Panc1 (cell line): ENCODE results near the gene PCLO. TPM values are rescaled to one million over a fixed set of nuclear protein-coding genes. Genes with fewer than 3 reads are reported as not detected.
"Not testable (repeated sequence)": the region's sequence is repeated elsewhere in the genome, so short reads cannot be mapped to it uniquely, and the experiment has no call there.

Experiments used
- ATAC-seq: fragments of 200-7000 bp; cut with Tn5 transposase; 2 replicates; pipeline ENCODE4 v1.9.1; 2020; ENCODE audit warnings: mild to moderate bottlenecking, moderate library complexity
- BruUV-seq: library from RNA; stranded (reverse); fragments of 400-500 nt; replicated peaks from 2 replicates; lab custom pipeline; 2021; lab: Mats Ljungman, UMichigan
- CTCF ChIA-PET: fragments of 300-600 bp; sonication (Branson Sonifier 250); formaldehyde crosslinking; loops from one replicate; lab custom pipeline; 2022; ENCODE audit warnings: antibody characterized with exemption; lab: Charles Lee
- POLR2A ChIA-PET: fragments of 300-600 bp; sonication (Branson Sonifier 250); formaldehyde crosslinking; loops from one replicate; lab custom pipeline; 2022; ENCODE audit warnings: antibody characterized with exemption; lab: Charles Lee
- DNase-seq: peaks from one replicate; pipeline ENCODE4 v3.0.0-alpha.2; 2010; ENCODE audit warnings: low read depth, low spot score
- H3K27ac ChIP-seq: 2 replicates; pipeline ENCODE4 v1.5.1; 2011; ENCODE audit warnings: mild to moderate bottlenecking, low read length, inconsistent platforms
- H3K27me3 ChIP-seq: fragments of 200-500 bp; sonication (Bioruptor generic); 2 replicates; pipeline ENCODE4 v1.6.0; 2014; ENCODE audit warnings: low read length, inconsistent platforms; ENCODE audit not compliant: control insufficient read depth, insufficient read depth
- H3K36me3 ChIP-seq: fragments of 200-500 bp; sonication (Bioruptor generic); 2 replicates; pipeline ENCODE4 v1.5.1; 2014; ENCODE audit warnings: inconsistent platforms, mild to moderate bottlenecking, low read length, moderate library complexity; ENCODE audit not compliant: control insufficient read depth, insufficient read depth
- H3K4me1 ChIP-seq: 2 replicates; pipeline ENCODE4 v1.5.1; 2011; ENCODE audit warnings: inconsistent platforms, mild to moderate bottlenecking, low read length, moderate library complexity; ENCODE audit not compliant: control insufficient read depth, insufficient read depth
- H3K4me3 ChIP-seq, 2 experiments: 2 replicates each; pipeline ENCODE4 v1.5.1; 2011 to 2012; ENCODE audit warnings: low read depth in 2 of 2, low read length in 2 of 2, mild to moderate bottlenecking in 2 of 2, inconsistent platforms in 1 of 2, moderate library complexity in 1 of 2
- H3K9me3 ChIP-seq: fragments of 200-500 bp; sonication (Bioruptor generic); 2 replicates; pipeline ENCODE4 v1.5.1; 2014; ENCODE audit warnings: low read depth, mild to moderate bottlenecking, inconsistent platforms, low read length, moderate library complexity; ENCODE audit not compliant: control insufficient read depth, insufficient read depth
- POLR2AphosphoS5 ChIP-seq: IDR thresholded peaks from 2 replicates; pipeline ENCODE4 v1.6.1; 2012; ENCODE audit warnings: mild to moderate bottlenecking, low read depth, low read length, moderate library complexity
- SIN3A ChIP-seq: IDR thresholded peaks from 2 replicates; pipeline ENCODE4 v1.6.1; 2012; ENCODE audit warnings: low read depth, mild to moderate bottlenecking, low read length, moderate library complexity, borderline replicate concordance; ENCODE audit not compliant: insufficient read depth
- TCF7L2 ChIP-seq: IDR thresholded peaks from 2 replicates; pipeline ENCODE4 v1.6.1; 2011; ENCODE audit warnings: mild to moderate bottlenecking, low read depth, low read length, inconsistent platforms
- in situ Hi-C: cut with HindIII; loops from 2 replicates; pipeline ENCODE4 v1.10.0; 2016; ENCODE audit warnings: low sequenced_read_pairs, low pct_unique_long_range_greater_than_20kb
- intact Hi-C: fragments of 100-400 bp; cut with micrococcal nuclease; formaldehyde crosslinking; loops from one replicate; pipeline ENCODE4 v1.10.0; 2022; ENCODE audit not compliant: unreplicated experiment
- total RNA-seq: library from RNA; stranded (reverse); gene quantifications from one replicate; pipeline ENCODE4 v1.2.1, GENCODE V29; 2021; ENCODE audit not compliant: unreplicated experiment
- TF ChIP-seq, protein P1 (sequence below), 2 experiments: IDR thresholded peaks; 2 replicates each; pipeline ENCODE4 v1.6.1; 2011 to 2012; ENCODE audit warnings: low read depth in 2 of 2, control low read depth in 1 of 2, low read length in 1 of 2, mild to moderate bottlenecking in 1 of 2, moderate library complexity in 1 of 2; ENCODE audit not compliant: insufficient read depth in 1 of 2
- TF ChIP-seq, protein P2 (sequence below): fragments of 450-650 bp; IDR thresholded peaks from 2 replicates; pipeline ENCODE4 v1.5.1; 2017; ENCODE audit warnings: mild to moderate bottlenecking

The PCLO gene
- total RNA-seq, 1 experiment from 2014 or later: 1.1 TPM

DNA sequence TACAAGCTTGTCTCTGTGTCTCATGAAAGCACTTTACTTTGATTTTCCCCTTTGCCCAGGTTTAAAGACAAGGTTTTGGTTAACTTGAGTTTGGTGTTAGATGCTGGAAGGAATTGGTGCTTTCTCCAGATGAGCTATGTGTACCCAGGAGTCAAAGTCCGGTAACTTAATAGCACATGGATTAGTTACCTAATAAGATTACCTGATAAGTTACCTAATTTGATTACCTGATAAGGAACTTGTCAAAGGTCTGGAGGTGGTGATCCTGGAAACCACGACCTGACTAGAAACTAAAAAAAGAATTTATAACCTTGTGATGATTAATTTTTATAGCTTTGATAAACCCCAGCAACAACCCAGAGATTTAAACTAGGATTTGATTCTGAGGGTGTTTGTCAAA is 449.2 kb downstream of the PCLO start:
- no peak overlapping the region for H3K27ac ChIP-seq
- no peaks in the 10 kb centered on the region for H3K27me3 ChIP-seq
- H3K9me3 ChIP-seq: no peaks in the 10 kb centered on the region
- no TSS peak for BruUV-seq
- in situ Hi-C loops (no loop called here), intact Hi-C loops (no loop called here)
- H3K36me3 ChIP-seq: no peaks in the 10 kb centered on the region
- H3K4me1 ChIP-seq: no peaks in the 10 kb centered on the region
- ChIA-PET POLR2A (interaction anchor here (0.5 kb wide), 1 partner anchor 445 kb away, joined by 4 read pairs; no protein-coding TSS in a partner anchor), CTCF (no interaction called here)
- H3K4me3 ChIP-seq: no peak overlapping the region
- DNase-seq (no peak), ATAC-seq (no peak)
- TF ChIP-seq, protein P1, sequence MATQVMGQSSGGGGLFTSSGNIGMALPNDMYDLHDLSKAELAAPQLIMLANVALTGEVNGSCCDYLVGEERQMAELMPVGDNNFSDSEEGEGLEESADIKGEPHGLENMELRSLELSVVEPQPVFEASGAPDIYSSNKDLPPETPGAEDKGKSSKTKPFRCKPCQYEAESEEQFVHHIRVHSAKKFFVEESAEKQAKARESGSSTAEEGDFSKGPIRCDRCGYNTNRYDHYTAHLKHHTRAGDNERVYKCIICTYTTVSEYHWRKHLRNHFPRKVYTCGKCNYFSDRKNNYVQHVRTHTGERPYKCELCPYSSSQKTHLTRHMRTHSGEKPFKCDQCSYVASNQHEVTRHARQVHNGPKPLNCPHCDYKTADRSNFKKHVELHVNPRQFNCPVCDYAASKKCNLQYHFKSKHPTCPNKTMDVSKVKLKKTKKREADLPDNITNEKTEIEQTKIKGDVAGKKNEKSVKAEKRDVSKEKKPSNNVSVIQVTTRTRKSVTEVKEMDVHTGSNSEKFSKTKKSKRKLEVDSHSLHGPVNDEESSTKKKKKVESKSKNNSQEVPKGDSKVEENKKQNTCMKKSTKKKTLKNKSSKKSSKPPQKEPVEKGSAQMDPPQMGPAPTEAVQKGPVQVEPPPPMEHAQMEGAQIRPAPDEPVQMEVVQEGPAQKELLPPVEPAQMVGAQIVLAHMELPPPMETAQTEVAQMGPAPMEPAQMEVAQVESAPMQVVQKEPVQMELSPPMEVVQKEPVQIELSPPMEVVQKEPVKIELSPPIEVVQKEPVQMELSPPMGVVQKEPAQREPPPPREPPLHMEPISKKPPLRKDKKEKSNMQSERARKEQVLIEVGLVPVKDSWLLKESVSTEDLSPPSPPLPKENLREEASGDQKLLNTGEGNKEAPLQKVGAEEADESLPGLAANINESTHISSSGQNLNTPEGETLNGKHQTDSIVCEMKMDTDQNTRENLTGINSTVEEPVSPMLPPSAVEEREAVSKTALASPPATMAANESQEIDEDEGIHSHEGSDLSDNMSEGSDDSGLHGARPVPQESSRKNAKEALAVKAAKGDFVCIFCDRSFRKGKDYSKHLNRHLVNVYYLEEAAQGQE (IDR thresholded peaks at IDR 0.05; ENCODE audit: insufficient read depth in 1 of 2, low read depth in 2 of 2, low read length in 1 of 2): no peak
- TF ChIP-seq SIN3A (no peak), POLR2AphosphoS5 (no peak), TCF7L2 (no peak)
- TF ChIP-seq, protein P2, sequence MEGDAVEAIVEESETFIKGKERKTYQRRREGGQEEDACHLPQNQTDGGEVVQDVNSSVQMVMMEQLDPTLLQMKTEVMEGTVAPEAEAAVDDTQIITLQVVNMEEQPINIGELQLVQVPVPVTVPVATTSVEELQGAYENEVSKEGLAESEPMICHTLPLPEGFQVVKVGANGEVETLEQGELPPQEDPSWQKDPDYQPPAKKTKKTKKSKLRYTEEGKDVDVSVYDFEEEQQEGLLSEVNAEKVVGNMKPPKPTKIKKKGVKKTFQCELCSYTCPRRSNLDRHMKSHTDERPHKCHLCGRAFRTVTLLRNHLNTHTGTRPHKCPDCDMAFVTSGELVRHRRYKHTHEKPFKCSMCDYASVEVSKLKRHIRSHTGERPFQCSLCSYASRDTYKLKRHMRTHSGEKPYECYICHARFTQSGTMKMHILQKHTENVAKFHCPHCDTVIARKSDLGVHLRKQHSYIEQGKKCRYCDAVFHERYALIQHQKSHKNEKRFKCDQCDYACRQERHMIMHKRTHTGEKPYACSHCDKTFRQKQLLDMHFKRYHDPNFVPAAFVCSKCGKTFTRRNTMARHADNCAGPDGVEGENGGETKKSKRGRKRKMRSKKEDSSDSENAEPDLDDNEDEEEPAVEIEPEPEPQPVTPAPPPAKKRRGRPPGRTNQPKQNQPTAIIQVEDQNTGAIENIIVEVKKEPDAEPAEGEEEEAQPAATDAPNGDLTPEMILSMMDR: no peak

DNA sequence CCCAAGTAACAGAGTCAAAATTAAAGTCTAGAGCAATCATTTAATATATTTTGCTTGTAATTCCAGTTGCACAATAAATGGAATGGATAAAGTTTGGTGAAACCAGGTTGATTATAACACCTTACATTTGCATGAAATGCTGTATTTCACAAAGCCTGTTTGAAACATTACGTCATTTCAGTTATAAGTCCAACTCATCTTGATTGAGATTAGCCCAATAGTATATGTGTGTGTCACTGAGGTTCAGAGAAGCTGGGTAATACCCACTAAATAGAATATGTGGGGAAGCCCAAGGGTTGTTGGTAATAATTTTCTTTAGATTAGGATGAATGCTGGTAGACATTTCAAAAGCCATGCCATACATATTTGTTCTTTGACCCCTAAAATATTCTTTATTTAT is 456.3 kb downstream of the PCLO start:
- H3K27ac ChIP-seq, POLR2A ChIA-PET, H3K9me3 ChIP-seq, CTCF ChIA-PET, in situ Hi-C loops, DNase-seq, intact Hi-C loops, H3K4me1 ChIP-seq, H3K4me3 ChIP-seq, ATAC-seq, H3K36me3 ChIP-seq, H3K27me3 ChIP-seq, BruUV-seq: not testable (repeated sequence)

DNA sequence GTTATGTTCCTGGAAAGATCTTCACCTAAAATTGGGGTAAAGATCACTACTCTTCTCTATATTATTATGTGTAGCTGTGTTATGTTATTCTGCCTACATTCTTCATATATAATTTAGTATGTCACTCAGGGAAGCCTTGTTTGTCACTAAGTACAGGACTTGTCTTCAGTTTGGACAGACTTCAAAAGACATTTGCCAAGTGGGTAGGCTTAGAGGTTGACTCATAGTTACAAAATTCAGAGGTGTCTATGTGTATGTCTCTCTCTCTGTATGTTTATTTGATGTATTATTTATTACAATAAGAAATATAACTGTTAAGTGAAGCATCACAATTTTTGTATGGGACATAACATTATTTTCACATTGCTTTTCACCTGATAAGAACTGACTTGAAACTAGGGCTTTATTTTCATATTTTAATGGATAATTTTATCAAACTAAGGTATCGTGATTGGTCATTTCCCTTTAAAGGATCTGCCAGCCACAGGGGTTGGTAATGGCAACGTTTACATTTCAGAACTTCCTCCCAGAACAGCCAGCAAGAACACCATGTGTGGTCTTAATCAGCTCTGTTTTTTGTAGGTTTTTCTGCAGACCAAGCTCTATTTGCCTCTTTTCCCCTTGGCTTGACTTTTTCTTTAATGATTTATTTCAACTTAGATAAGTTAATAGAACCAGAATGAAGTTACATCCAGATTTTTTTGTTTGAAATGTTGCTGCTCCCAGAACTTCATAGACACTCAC is 457.0 kb downstream of the PCLO start:
- Histone ChIP-seq H3K4me3 (no peak overlapping the region), H3K36me3 (no peaks in the 10 kb centered on the region), H3K4me1 (peaks cover 2% of the 10 kb centered on the region), H3K9me3 (no peaks in the 10 kb centered on the region), H3K27ac (no peak overlapping the region), H3K27me3 (no peaks in the 10 kb centered on the region)
- in situ Hi-C loops: no loop called here
- ATAC-seq (no peak), DNase-seq (no peak)
- ChIA-PET POLR2A (no interaction called here), CTCF (interaction anchor here (0.7 kb wide), 1 partner anchor 648 kb away, joined by 3 read pairs; no protein-coding TSS in a partner anchor)
- no TSS peak for BruUV-seq
- TF ChIP-seq TCF7L2: no peak
- intact Hi-C loops: no loop called here
